ENCODE results near the gene THAP10. TPM values are rescaled to one million over a fixed set of nuclear protein-coding genes. Genes with fewer than 3 reads are reported as not detected.

Gene THAP10
- total RNA-seq, 1 donor from 2014 or later, result 1.6 TPM

DNA sequence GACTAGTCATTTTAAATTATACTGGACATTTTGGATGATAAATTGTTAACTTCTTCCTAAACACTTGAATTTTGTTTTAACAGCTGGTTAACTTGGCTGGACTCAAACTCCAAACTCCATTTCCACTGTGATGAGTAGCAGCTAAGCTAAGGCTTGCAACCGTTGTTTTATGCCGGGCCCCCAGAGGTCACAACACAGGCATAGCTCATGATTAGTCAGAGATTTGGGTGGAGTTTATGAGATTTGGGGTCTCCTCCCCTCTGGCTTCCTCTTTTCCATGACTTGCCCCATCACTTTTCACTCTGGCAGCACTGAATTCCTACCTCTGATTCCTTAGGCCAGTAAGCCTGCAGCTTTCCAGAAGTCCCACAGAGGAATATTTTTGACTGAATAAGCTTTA is 12.8 kb downstream of the THAP10 start:
- TF ChIP-seq, protein P1, sequence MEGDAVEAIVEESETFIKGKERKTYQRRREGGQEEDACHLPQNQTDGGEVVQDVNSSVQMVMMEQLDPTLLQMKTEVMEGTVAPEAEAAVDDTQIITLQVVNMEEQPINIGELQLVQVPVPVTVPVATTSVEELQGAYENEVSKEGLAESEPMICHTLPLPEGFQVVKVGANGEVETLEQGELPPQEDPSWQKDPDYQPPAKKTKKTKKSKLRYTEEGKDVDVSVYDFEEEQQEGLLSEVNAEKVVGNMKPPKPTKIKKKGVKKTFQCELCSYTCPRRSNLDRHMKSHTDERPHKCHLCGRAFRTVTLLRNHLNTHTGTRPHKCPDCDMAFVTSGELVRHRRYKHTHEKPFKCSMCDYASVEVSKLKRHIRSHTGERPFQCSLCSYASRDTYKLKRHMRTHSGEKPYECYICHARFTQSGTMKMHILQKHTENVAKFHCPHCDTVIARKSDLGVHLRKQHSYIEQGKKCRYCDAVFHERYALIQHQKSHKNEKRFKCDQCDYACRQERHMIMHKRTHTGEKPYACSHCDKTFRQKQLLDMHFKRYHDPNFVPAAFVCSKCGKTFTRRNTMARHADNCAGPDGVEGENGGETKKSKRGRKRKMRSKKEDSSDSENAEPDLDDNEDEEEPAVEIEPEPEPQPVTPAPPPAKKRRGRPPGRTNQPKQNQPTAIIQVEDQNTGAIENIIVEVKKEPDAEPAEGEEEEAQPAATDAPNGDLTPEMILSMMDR (IDR thresholded peaks at IDR 0.05; ENCODE audit: insufficient read depth, low read depth, low read length), result no peak
- no peak for TF ChIP-seq EZH2 (IDR thresholded peaks at IDR 0.05; ENCODE audit: insufficient read depth, low read length)
- no peak overlapping the region for H2AFZ ChIP-seq (ENCODE audit: low read depth, low read length)
- H3K36me3 ChIP-seq (ENCODE audit: insufficient read depth, low read length), result no peaks in the 10 kb centered on the region
- H3K27ac ChIP-seq (ENCODE audit: low read depth, low read length), result peak overlapping the region; percentile 20
- H3K27me3 ChIP-seq (ENCODE audit: insufficient read depth, low read length), result no peaks in the 10 kb centered on the region
- H3K4me3 Mint-ChIP-seq (ENCODE audit: unreplicated experiment), result no peak overlapping the region
- peak overlapping the region; percentile 27 for H3K4me2 ChIP-seq (ENCODE audit: low read length)
- H3K4me1 ChIP-seq (ENCODE audit: insufficient read depth, low read length), result peaks cover 4% of the 10 kb centered on the region
- no peak overlapping the region for H3K4me3 ChIP-seq (ENCODE audit: insufficient read depth, low read depth, low read length)
- H3K9me3 Mint-ChIP-seq (ENCODE audit: unreplicated experiment), result no peaks in the 10 kb centered on the region
- no peaks in the 10 kb centered on the region for H3K9me3 ChIP-seq (ENCODE audit: insufficient read depth, low read depth, low read length)
- peaks cover 16% of the 10 kb centered on the region for H3K4me1 Mint-ChIP-seq (ENCODE audit: low read depth, unreplicated experiment)
- H4K20me1 ChIP-seq (ENCODE audit: insufficient read depth, low read length), result no peaks in the 10 kb centered on the region
- H3K79me2 ChIP-seq (ENCODE audit: insufficient read depth, low read length), result no peaks in the 10 kb centered on the region
- H3K27ac Mint-ChIP-seq (ENCODE audit: unreplicated experiment), result no peak overlapping the region
- no peaks in the 10 kb centered on the region for H3K36me3 Mint-ChIP-seq (ENCODE audit: low read depth, unreplicated experiment)
- FAIRE-seq, result peak; percentile 71
- DNase-seq (ENCODE audit: low read depth), result peak; percentile 89
- H3K9ac ChIP-seq (ENCODE audit: low read length), result no peak overlapping the region
- no peaks in the 10 kb centered on the region for H3K27me3 Mint-ChIP-seq (ENCODE audit: low read depth, unreplicated experiment)

DNA sequence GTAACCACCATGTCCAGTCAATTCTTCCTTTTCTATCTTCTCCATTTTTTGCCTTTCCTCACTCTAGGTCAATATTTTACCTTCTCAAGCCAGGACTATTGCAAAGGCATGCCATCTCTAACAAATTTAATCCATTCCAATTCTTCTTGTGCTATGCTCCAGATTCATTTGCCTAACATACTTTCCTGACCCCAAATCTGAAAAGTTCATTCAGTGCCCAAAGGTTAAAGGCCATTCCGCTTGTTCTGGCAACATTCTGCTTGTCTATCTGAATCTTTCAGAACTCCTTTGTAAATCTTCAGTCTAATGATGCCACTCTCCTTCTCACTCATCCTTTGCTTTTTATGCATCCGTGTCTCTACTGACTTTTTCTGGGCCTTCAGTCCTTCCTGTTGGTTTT is 15.6 kb downstream of the THAP10 start:
- Histone ChIP-seq H3K9ac (ENCODE audit: low read length) (no peak overlapping the region), H3K27me3 (ENCODE audit: insufficient read depth, low read length) (no peaks in the 10 kb centered on the region), H3K27ac (ENCODE audit: low read depth, low read length) (no peak overlapping the region), H2AFZ (ENCODE audit: low read depth, low read length) (no peak overlapping the region), H3K4me2 (ENCODE audit: low read length) (no peak overlapping the region), H4K20me1 (ENCODE audit: insufficient read depth, low read length) (no peaks in the 10 kb centered on the region), H3K36me3 (ENCODE audit: insufficient read depth, low read length) (no peaks in the 10 kb centered on the region), H3K4me1 (ENCODE audit: insufficient read depth, low read length) (peaks cover 4% of the 10 kb centered on the region), H3K4me3 (ENCODE audit: insufficient read depth, low read depth, low read length) (no peak overlapping the region), H3K79me2 (ENCODE audit: insufficient read depth, low read length) (no peaks in the 10 kb centered on the region), H3K9me3 (ENCODE audit: insufficient read depth, low read depth, low read length) (no peaks in the 10 kb centered on the region)
- DNase-seq (ENCODE audit: low read depth), result no peak
- FAIRE-seq, result no peak
- Mint-ChIP-seq H3K4me3 (ENCODE audit: unreplicated experiment) (no peak overlapping the region), H3K27ac (ENCODE audit: unreplicated experiment) (no peak overlapping the region), H3K9me3 (ENCODE audit: unreplicated experiment) (peaks cover 2% of the 10 kb centered on the region), H3K27me3 (ENCODE audit: low read depth, unreplicated experiment) (no peaks in the 10 kb centered on the region), H3K4me1 (ENCODE audit: low read depth, unreplicated experiment) (peaks cover 7% of the 10 kb centered on the region), H3K36me3 (ENCODE audit: low read depth, unreplicated experiment) (peaks cover 7% of the 10 kb centered on the region)
- TF ChIP-seq, protein P1 (IDR thresholded peaks at IDR 0.05; ENCODE audit: insufficient read depth, low read depth, low read length), result no peak
- TF ChIP-seq EZH2 (IDR thresholded peaks at IDR 0.05; ENCODE audit: insufficient read depth, low read length), result no peak

DNA sequence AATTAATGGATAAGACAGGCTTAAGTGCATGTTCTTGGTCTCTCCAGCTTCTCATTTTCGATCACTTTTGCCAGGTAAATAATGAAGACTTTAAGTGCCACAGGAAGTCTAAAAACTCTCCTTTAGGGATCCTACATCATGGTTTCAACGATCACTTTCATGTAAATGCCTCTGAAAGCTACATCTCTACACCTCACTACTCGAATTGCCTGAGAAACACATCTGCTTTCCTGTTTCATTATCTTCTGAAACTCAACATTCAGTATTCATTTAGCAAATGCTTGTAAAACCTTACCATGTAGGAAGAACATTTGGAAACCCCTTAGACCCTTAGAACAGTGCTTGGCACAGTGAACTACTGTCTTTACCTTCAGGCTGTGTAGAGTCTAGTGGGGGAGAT is 16.2 kb downstream of the THAP10 start:
- H3K4me1 Mint-ChIP-seq (ENCODE audit: low read depth, unreplicated experiment), result peaks cover 7% of the 10 kb centered on the region
- Histone ChIP-seq H3K4me1 (ENCODE audit: insufficient read depth, low read length) (peaks cover 4% of the 10 kb centered on the region), H3K36me3 (ENCODE audit: insufficient read depth, low read length) (no peaks in the 10 kb centered on the region), H3K27ac (ENCODE audit: low read depth, low read length) (no peak overlapping the region), H3K9ac (ENCODE audit: low read length) (no peak overlapping the region), H4K20me1 (ENCODE audit: insufficient read depth, low read length) (no peaks in the 10 kb centered on the region), H3K4me3 (ENCODE audit: insufficient read depth, low read depth, low read length) (no peak overlapping the region), H3K4me2 (ENCODE audit: low read length) (no peak overlapping the region), H3K27me3 (ENCODE audit: insufficient read depth, low read length) (no peaks in the 10 kb centered on the region), H2AFZ (ENCODE audit: low read depth, low read length) (no peak overlapping the region), H3K79me2 (ENCODE audit: insufficient read depth, low read length) (no peaks in the 10 kb centered on the region), H3K9me3 (ENCODE audit: insufficient read depth, low read depth, low read length) (no peaks in the 10 kb centered on the region)
- no peak for FAIRE-seq
- peaks cover 2% of the 10 kb centered on the region for H3K9me3 Mint-ChIP-seq (ENCODE audit: unreplicated experiment)
- no peak for TF ChIP-seq EZH2 (IDR thresholded peaks at IDR 0.05; ENCODE audit: insufficient read depth, low read length)
- TF ChIP-seq, protein P1 (IDR thresholded peaks at IDR 0.05; ENCODE audit: insufficient read depth, low read depth, low read length), result no peak
- H3K36me3 Mint-ChIP-seq (ENCODE audit: low read depth, unreplicated experiment), result peaks cover 7% of the 10 kb centered on the region
- H3K4me3 Mint-ChIP-seq (ENCODE audit: unreplicated experiment), result no peak overlapping the region
- no peak for DNase-seq (ENCODE audit: low read depth)
- H3K27ac Mint-ChIP-seq (ENCODE audit: unreplicated experiment), result no peak overlapping the region
- no peaks in the 10 kb centered on the region for H3K27me3 Mint-ChIP-seq (ENCODE audit: low read depth, unreplicated experiment)
